IMR-90 (cell line): ENCODE results near the gene ACP6. TPM values are rescaled to one million over a fixed set of nuclear protein-coding genes. Genes with fewer than 3 reads are reported as not detected.

Experiments used
- ATAC-seq: fragments of 200-7000 bp; cut with Tn5 transposase; 2 replicates; pipeline ENCODE4 v1.9.1; 2020; ENCODE audit warnings: low read depth, mild to moderate bottlenecking, moderate library complexity
- BruUV-seq: library from RNA; stranded (reverse); fragments of 400-500 nt; replicated peaks from 2 replicates; lab custom pipeline; 2021; lab: Mats Ljungman, UMichigan
- CTCF ChIA-PET: fragments of 300-600 bp; formaldehyde crosslinking; extraction: SDS; loops from one replicate; lab custom pipeline; 2021; ENCODE audit warnings: antibody characterized with exemption; lab: Yijun Ruan, JAX
- POLR2A ChIA-PET: fragments of 300-600 bp; sonication (Branson Sonifier 250); formaldehyde crosslinking; loops from one replicate; lab custom pipeline; 2022; ENCODE audit warnings: antibody characterized with exemption; ENCODE audit not compliant: unreplicated experiment; lab: Charles Lee
- DNase-seq: peaks from one replicate; pipeline ENCODE4 v3.0.0; 2013
- H2AFZ ChIP-seq: replicated peaks from 2 replicates; pipeline ENCODE3; 2013; ENCODE audit warnings: low read length, mild to moderate bottlenecking; ENCODE audit not compliant: poor library complexity
- H2AK5ac ChIP-seq: 2 replicates; pipeline ENCODE4 v1.6.1; 2013; ENCODE audit warnings: low read depth, low read length, inconsistent platforms
- H2AK9ac ChIP-seq: replicated peaks from 2 replicates; pipeline ENCODE3; 2013; ENCODE audit warnings: mild to moderate bottlenecking, low read depth, low read length, moderate library complexity; ENCODE audit not compliant: poor library complexity
- H2BK120ac ChIP-seq: 2 replicates; pipeline ENCODE4 v1.6.1; 2013; ENCODE audit warnings: low read depth, low read length, inconsistent platforms
- H2BK15ac ChIP-seq: 3 replicates; pipeline ENCODE4 v1.6.1; 2013; ENCODE audit warnings: low read depth, low read length, inconsistent platforms
- H2BK20ac ChIP-seq: 2 replicates; pipeline ENCODE4 v1.6.1; 2013; ENCODE audit warnings: low read depth, mild to moderate bottlenecking, inconsistent platforms, low read length, moderate library complexity
- H2BK5ac ChIP-seq: 2 replicates; pipeline ENCODE4 v1.6.1; 2013; ENCODE audit warnings: mild to moderate bottlenecking, low read depth, low read length, inconsistent platforms; ENCODE audit not compliant: poor library complexity, severe bottlenecking
- H3K14ac ChIP-seq: replicated peaks from 2 replicates; pipeline ENCODE4 v1.6.1; 2013; ENCODE audit warnings: low read depth, low read length, inconsistent platforms
- H3K18ac ChIP-seq: 2 replicates; pipeline ENCODE4 v1.6.1; 2013; ENCODE audit warnings: low read depth, low read length, control low read depth
- H3K23ac ChIP-seq: 2 replicates; pipeline ENCODE4 v1.6.1; 2013; ENCODE audit warnings: low read depth, low read length, inconsistent platforms
- H3K27ac ChIP-seq: 2 replicates; pipeline ENCODE4 v1.5.1; 2013; ENCODE audit warnings: mild to moderate bottlenecking, control low read depth, low read length; ENCODE audit not compliant: insufficient read depth
- H3K27me3 ChIP-seq: 2 replicates; pipeline ENCODE4 v1.6.1; 2013; ENCODE audit warnings: low read length; ENCODE audit not compliant: control insufficient read depth, insufficient read depth
- H3K36me3 ChIP-seq: 2 replicates; pipeline ENCODE4 v1.6.1; 2013; ENCODE audit warnings: low read length, mixed read lengths; ENCODE audit not compliant: control insufficient read depth, insufficient read depth
- H3K4ac ChIP-seq: 2 replicates; pipeline ENCODE4 v1.6.1; 2013; ENCODE audit warnings: low read depth, low read length, inconsistent platforms
- H3K4me1 ChIP-seq: 2 replicates; pipeline ENCODE4 v1.6.1; 2013; ENCODE audit warnings: low read length, mixed read lengths; ENCODE audit not compliant: control insufficient read depth, insufficient read depth
- H3K4me2 ChIP-seq: 2 replicates; pipeline ENCODE4 v1.6.1; 2013; ENCODE audit warnings: low read depth, mild to moderate bottlenecking, control low read depth, low read length, moderate library complexity
- H3K4me3 ChIP-seq: 2 replicates; pipeline ENCODE4 v1.5.1; 2013; ENCODE audit warnings: low read depth, mild to moderate bottlenecking, control low read depth, low read length, moderate library complexity; ENCODE audit not compliant: insufficient read depth
- H3K56ac ChIP-seq: 2 replicates; pipeline ENCODE4 v1.6.1; 2013; ENCODE audit warnings: low read length, inconsistent platforms; ENCODE audit not compliant: insufficient read depth; ENCODE audit errors: extremely low read depth
- H3K79me1 ChIP-seq, 2 experiments: 2 replicates each; pipeline ENCODE4 v1.6.1; 2013; ENCODE audit warnings: low read length in 2 of 2, inconsistent platforms in 1 of 2, low read depth in 1 of 2
- H3K9ac ChIP-seq: 2 replicates; pipeline ENCODE4 v1.6.1; 2013; ENCODE audit warnings: low read depth, low read length, control low read depth
- H3K9me1 ChIP-seq: 2 replicates; pipeline ENCODE4 v1.6.1; 2013; ENCODE audit warnings: low read length, inconsistent platforms; ENCODE audit not compliant: insufficient read depth
- H3K9me3 ChIP-seq: 2 replicates; pipeline ENCODE4 v1.6.1; 2013; ENCODE audit warnings: low read length; ENCODE audit not compliant: control insufficient read depth, insufficient read depth
- H4K20me1 ChIP-seq: 2 replicates; pipeline ENCODE4 v1.6.1; 2013; ENCODE audit warnings: low read length, inconsistent platforms; ENCODE audit not compliant: insufficient read depth
- H4K5ac ChIP-seq: 2 replicates; pipeline ENCODE4 v1.6.1; 2013; ENCODE audit warnings: mild to moderate bottlenecking, low read depth, low read length, control low read depth
- H4K8ac ChIP-seq, 2 experiments: 2 replicates each; pipeline ENCODE4 v1.6.1; 2013; ENCODE audit warnings: low read depth in 2 of 2, low read length in 2 of 2, control low read depth in 1 of 2, inconsistent platforms in 1 of 2
- H4K91ac ChIP-seq: 2 replicates; pipeline ENCODE4 v1.6.1; 2013; ENCODE audit warnings: low read depth, low read length, inconsistent platforms; ENCODE audit not compliant: insufficient read depth
- BHLHE40 ChIP-seq: fragments of 150-350 bp; IDR thresholded peaks from 2 replicates; pipeline ENCODE4 v1.6.1; 2016; ENCODE audit warnings: mild to moderate bottlenecking, low read depth, low read length
- CEBPB ChIP-seq: IDR thresholded peaks from 2 replicates; pipeline ENCODE4 v1.6.1; 2012; ENCODE audit warnings: low read depth, low read length, improper control_type of control experiment
- CHD1 ChIP-seq: IDR thresholded peaks from 2 replicates; pipeline ENCODE4 v1.6.1; 2012; ENCODE audit warnings: low read depth, low read length, improper control_type of control experiment
- CTCF ChIP-seq: conservative IDR thresholded peaks from 2 replicates; pipeline ENCODE4 v1.5.1; 2012; ENCODE audit warnings: mild to moderate bottlenecking, low read depth, low read length, improper control_type of control experiment
- ELK1 ChIP-seq: fragments of 150-350 bp; IDR thresholded peaks from 2 replicates; pipeline ENCODE4 v1.6.1; 2016; ENCODE audit warnings: low read depth, mild to moderate bottlenecking, low read length, moderate library complexity, borderline replicate concordance
- FOS ChIP-seq: fragments of 150-350 bp; IDR thresholded peaks from 2 replicates; pipeline ENCODE4 v1.6.1; 2016; ENCODE audit warnings: low read depth, low read length
- MAFK ChIP-seq: IDR thresholded peaks from 2 replicates; pipeline ENCODE4 v1.6.1; 2012; ENCODE audit warnings: low read depth, low read length, improper control_type of control experiment
- MAZ ChIP-seq: IDR thresholded peaks from 2 replicates; pipeline ENCODE4 v1.6.1; 2012; ENCODE audit warnings: low read depth, mild to moderate bottlenecking, low read length, improper control_type of control experiment, moderate library complexity, borderline replicate concordance
- MXI1 ChIP-seq: IDR thresholded peaks from 2 replicates; pipeline ENCODE4 v1.6.1; 2012; ENCODE audit warnings: low read depth, mild to moderate bottlenecking, low read length, moderate library complexity, borderline replicate concordance
- NFE2L2 ChIP-seq: fragments of 150-350 bp; IDR thresholded peaks from 2 replicates; pipeline ENCODE4 v1.6.1; 2016; ENCODE audit warnings: low read depth, mild to moderate bottlenecking, low read length
- POLR2A ChIP-seq: IDR thresholded peaks from 2 replicates; pipeline ENCODE4 v1.6.1; 2012; ENCODE audit warnings: mild to moderate bottlenecking, low read depth, low read length
- RAD21 ChIP-seq: IDR thresholded peaks from 2 replicates; pipeline ENCODE4 v1.6.1; 2012; ENCODE audit warnings: low read length, improper control_type of control experiment
- RCOR1 ChIP-seq: IDR thresholded peaks from 2 replicates; pipeline ENCODE4 v1.6.1; 2012; ENCODE audit warnings: mild to moderate bottlenecking, low read length, improper control_type of control experiment; ENCODE audit not compliant: insufficient replicate concordance
- RFX5 ChIP-seq: IDR thresholded peaks from 2 replicates; pipeline ENCODE4 v1.8.0; 2012; ENCODE audit warnings: low read depth, mild to moderate bottlenecking, low read length, moderate library complexity
- SMC3 ChIP-seq: fragments of 150-350 bp; IDR thresholded peaks from 2 replicates; pipeline ENCODE4 v1.6.1; 2016; ENCODE audit warnings: low read depth, mild to moderate bottlenecking, antibody characterized with exemption, low read length, moderate library complexity
- USF2 ChIP-seq: fragments of 150-350 bp; IDR thresholded peaks from 2 replicates; pipeline ENCODE4 v1.6.1; 2017; ENCODE audit warnings: mild to moderate bottlenecking, antibody characterized with exemption, low read length, low read depth
- WGBS, 2 experiments: methylation state at CpG; one replicate each; pipeline versions ENCODE4 v1.1.5 to v1.1.7; 2013; ENCODE audit warnings: missing lambda C conversion rate in 2 of 2; ENCODE audit not compliant: insufficient read length in 1 of 2; ENCODE audit errors: extremely low coverage in 2 of 2; 5-methylcytosine and 5-hydroxymethylcytosine counted together
- dilution Hi-C: fragments of 300-500 bp; cut with HindIII; formaldehyde crosslinking; loops from one replicate; pipeline ENCODE4 v1.14.3; 2018; ENCODE audit warnings: low sequenced_read_pairs; ENCODE audit not compliant: unreplicated experiment
- in situ Hi-C: fragments of 300-500 bp; cut with MboI; formaldehyde crosslinking; loops from 3 replicates; pipeline ENCODE4 v1.14.3; 2019; ENCODE audit warnings: low sequenced_read_pairs, inconsistent platforms, mixed read lengths
- intact Hi-C: fragments of 100-400 bp; cut with micrococcal nuclease; formaldehyde crosslinking; loops from 2 replicates; pipeline ENCODE4 v1.10.0; 2022
- polyA plus RNA-seq, 3 experiments: library from polyadenylated mRNA; depleted of rRNA; stranded (reverse); fragments of >200 nt; gene quantifications; 2 replicates each; pipeline ENCODE4 v1.2.3, GENCODE V29; 2012; ENCODE audit warnings: low replicate concordance in 1 of 3
- total RNA-seq: library from RNA; depleted of rRNA; stranded (reverse); fragments of >200 nt; gene quantifications from 2 replicates; pipeline ENCODE4 v1.2.3, GENCODE V29; 2012

Gene ACP6
- total and polyA plus RNA-seq, 2 of the 4 experiments (the other 2 are of a cell fraction), result 2.5 to 8.2 TPM

DNA sequence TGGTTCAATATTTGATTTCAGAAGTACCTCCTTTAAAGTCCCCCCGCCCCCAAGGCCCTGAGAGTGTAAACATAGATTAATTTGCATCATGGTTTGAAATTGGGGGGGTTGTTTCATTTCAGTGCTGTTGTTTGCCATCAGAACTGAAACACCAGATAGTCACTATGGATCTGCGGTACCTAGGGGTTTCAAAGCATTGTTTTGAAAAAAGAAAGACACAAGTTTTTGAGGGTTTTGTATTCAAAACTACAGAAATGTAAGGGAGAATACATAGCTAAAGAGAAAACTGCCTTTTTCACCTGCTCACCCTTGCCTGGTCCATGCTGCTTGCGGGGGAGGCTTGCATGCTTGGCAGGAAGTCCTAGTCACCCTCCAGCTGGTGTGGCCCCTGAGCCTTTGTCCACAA is 59.3 kb downstream of the ACP6 start:
- H2BK20ac ChIP-seq, result no peak overlapping the region
- H3K79me1 ChIP-seq, result peaks cover 4 to 8% of the 10 kb centered on the region in 2 experiments; a peak in 3 of 4 replicates
- in situ Hi-C loops (no loop called here), intact Hi-C loops (no loop called here), dilution Hi-C loops (no loop called here)
- no peak overlapping the region for H2AK5ac ChIP-seq
- peaks cover 3% of the 10 kb centered on the region for H3K4me1 ChIP-seq
- no TSS peak for BruUV-seq
- peaks cover 4% of the 10 kb centered on the region; the same call in 1 of the 2 replicates for H3K9me1 ChIP-seq
- no peak overlapping the region for H3K56ac ChIP-seq
- CTCF ChIA-PET, result no interaction called here
- POLR2A ChIA-PET, result no interaction called here
- no peak overlapping the region for H3K4me2 ChIP-seq
- H3K9ac ChIP-seq, result no peak overlapping the region
- no peak overlapping the region for H4K8ac ChIP-seq
- no peak overlapping the region for H2AK9ac ChIP-seq
- no peaks in the 10 kb centered on the region for H3K9me3 ChIP-seq
- no peak overlapping the region for H3K23ac ChIP-seq
- WGBS, 2 experiments, result no CpG with 5 or more reads among the region's 3 CpGs
- H2BK5ac ChIP-seq, result no peak overlapping the region
- TF ChIP-seq MAZ (no peak), RFX5 (no peak), CEBPB (no peak), SMC3 (no peak), USF2 (no peak), RAD21 (no peak), ELK1 (no peak), NFE2L2 (no peak), BHLHE40 (no peak), POLR2A (no peak), MXI1 (no peak), CHD1 (no peak), RCOR1 (no peak), CTCF (no peak), MAFK (no peak), FOS (no peak)
- no peaks in the 10 kb centered on the region for H3K27me3 ChIP-seq
- H4K20me1 ChIP-seq, result no peaks in the 10 kb centered on the region
- H4K5ac ChIP-seq, result no peak overlapping the region
- H2BK15ac ChIP-seq, result no peak overlapping the region
- no peak overlapping the region for H2BK120ac ChIP-seq
- DNase-seq, result no peak
- no peak overlapping the region for H4K91ac ChIP-seq
- no peak overlapping the region for H2AFZ ChIP-seq
- H3K27ac ChIP-seq, result no peak overlapping the region
- no peak overlapping the region for H3K18ac ChIP-seq
- no peak overlapping the region for H3K4ac ChIP-seq
- no peak overlapping the region for H3K4me3 ChIP-seq
- no peak overlapping the region for H3K14ac ChIP-seq
- no peak for ATAC-seq
- peaks cover 41% of the 10 kb centered on the region for H3K36me3 ChIP-seq
